GM18499 (cell line): Measurements from ENCODE around the gene SBF1.
"Not testable (repeated sequence)": the region's sequence is repeated elsewhere in the genome, so short reads cannot be mapped to it uniquely, and the experiment has no call there.

ENCODE experiments used
- ATAC-seq: cut with Tn5 transposase; IDR thresholded peaks from one replicate; pipeline ENCODE4 v1.9.1; 2021; ENCODE audit warnings: moderate number of reproducible peaks; ENCODE audit not compliant: insufficient read depth, unreplicated experiment

Gene SBF1

GRCh38 chr22:50408311-50408710, 66.5 kb downstream of the SBF1 start:
- no peak for ATAC-seq

GRCh38 chr22:50406416-50407170, 68.2 kb downstream of the SBF1 start:
- no peak for ATAC-seq

DNA sequence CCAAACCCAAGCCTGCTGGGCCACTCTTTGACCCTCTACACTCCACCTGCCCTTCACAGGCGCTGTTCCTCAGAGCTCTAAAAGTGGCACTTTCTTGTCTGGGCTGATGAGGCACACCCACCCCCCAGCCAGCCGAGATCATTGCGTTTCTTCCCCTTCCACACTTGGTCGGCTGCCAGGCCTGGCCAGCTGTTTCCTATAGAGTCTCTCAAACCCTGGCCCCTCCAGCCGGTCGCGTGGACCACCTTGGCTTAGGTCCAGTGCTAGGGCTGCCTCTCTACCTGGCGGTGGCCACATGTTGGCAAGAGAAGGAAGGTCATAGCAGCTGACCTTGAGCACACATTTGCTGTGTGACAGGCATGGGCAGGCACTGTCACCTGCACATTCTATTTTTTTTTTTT, 71.1 kb downstream of the SBF1 start:
- ATAC-seq = no peak

DNA sequence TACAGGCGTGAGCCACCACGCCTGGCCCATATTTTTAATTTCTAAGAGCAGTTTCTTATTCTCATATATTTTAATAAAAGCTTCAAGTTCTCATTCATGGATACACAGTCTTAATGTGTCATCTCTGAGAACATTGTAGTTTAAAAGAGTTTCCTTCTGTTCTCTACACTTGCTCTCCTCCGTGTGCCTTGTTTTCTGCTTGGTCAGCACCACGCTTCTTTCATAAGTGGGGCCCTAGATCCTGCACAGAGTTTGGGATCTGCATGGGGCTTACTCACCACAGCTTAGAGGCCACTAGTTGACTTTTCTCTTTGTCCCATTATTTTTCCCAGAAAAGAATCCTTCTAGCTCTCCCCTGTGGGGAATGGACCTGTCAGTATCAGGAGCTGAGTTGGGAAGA, 72.9 kb downstream of the SBF1 start:
- no peak for ATAC-seq

DNA sequence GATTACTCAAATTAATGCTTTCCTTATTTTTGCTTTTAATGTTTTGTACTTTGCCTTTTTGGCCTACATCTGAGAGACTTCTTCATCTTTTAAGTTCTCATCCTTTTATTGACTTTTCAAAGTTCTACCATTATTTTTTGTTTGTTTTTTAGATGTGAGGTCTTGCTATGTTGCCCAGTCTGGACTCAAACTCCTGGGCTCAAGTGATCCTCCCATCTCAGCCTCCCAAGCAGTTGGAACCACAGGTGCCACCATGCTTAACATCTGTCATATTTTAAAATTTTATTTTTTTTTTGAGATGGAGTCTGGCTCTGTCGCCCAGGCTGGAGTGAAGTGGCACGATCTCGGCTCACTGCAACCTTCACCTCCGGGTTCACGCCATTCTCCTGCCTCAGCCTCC, 73.9 kb downstream of the SBF1 start:
- no peak for ATAC-seq

GRCh38 chr22:50400406-50400805, 74.4 kb downstream of the SBF1 start:
- ATAC-seq = no peak

- no peak for ATAC-seq
Observed at GRCh38 chr22:50399751-50400331, 75.0 kb downstream of the SBF1 start.

GRCh38 chr22:50398831-50399648, 75.8 kb downstream of the SBF1 start:
- no peak for ATAC-seq

DNA sequence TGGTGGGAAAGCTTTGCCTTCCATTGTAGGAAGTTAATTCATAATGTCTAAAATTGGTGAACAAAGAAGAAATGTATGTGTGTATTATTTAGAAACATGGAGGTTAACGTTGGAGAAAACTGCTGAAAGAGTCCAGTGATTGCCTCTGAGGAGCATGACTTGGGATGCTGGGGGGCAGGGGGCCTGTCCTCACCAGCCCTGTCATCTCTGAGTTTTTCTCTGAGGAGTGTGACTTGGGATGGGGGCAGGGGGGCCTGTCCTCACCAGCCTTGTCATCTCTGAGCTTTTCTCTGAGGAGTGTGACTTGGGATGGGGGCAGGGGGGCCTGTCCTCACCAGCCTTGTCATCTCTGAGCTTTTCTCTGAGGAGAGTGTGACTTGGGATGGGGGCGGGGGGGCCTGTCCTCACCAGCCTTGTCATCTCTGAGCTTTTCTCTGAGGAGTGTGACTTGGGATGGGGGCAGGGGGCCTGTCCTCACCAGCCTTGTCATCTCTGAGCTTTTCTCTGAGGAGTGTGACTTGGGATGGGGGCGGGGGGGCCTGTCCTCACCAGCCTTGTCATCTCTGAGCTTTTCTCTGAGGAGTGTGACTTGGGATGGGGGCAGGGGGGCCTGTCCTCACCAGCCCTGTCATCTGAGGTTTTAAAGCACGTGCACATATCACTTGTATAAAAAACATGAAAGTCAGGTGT, 77.3 kb downstream of the SBF1 start:
- not testable (repeated sequence) for ATAC-seq

DNA sequence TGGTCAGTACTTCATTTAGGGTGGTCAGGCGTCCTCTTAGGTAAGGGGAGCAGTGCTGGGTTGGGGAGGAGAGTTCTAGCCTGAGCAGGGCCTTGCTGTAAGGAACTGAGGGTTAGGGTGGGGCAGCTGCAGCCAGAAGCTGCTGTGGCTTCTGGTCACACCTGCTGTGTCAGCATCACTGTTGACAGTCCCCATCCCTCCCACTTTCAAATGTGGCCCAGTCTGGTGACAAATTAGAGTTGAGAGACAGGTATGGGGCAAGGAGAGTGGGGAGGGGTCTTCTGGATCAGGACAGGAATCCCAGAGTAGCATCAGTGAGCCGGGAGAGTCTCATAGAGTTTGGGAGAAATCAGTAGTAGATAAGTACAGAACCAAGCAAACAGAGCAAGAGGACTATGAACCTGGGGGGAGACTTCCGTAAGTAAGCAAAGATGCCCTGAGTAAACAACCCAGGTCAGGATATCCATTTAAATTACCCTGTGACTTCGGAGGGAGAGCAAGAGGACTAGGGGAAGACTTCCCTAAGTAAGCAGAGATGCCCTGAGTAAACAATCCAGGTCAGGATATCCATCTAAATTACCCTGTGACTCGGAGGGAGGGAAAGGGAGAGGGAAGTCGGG, 78.0 kb downstream of the SBF1 start:
- no peak for ATAC-seq
